ENCODE measurements around the gene ANKDD1A.

The ANKDD1A gene

DNA sequence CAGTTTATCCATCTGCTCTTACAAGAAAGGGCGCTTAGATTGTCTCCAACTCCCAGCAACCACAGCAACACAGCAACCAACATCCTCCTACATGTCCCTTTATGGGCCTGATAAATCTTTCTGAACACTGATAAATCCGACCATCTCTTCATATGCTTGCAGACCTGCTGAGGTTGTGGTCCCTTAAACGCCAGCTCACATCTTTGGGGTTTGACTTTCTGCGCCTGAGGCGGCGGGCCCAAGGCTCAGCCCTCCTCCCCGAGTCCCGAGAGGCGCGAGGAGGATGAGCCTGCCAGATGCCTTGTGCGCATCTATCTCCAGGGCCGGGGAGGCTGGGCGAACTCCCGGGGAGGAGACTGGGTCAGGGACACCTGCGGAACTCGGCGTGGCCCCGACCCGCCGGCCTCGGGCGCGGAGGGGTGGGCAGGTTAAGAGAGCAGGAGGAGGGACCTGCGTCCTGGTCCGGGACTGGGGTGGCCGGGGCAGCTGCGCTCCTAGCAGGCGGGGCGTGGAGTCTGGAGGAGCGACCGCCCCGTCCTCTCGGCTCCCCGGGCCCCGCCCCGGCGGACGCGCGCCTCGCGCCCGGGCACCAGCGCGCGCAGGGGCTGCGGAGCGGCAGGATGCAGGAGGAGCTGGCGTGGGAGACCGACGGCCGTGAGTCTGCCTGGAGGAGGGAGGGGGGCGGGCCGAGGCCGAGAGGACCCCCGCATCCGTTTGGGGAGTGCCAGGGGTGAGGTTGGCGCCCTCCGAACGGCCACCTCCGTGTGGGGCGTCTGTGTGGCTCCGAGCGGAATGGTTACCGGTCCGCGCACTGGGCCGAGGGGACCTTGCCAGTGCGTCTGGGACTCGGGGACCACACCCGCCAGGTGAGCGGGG lies at the start of gene ANKDD1A:
Gene ANKDD1A, plus strand, starts transcription at position 592 of the 876 bp plus-strand sequence. Its CDS starts 29 bp downstream, at position 621.
- no peak for DNase-seq (ENCODE audit: low read depth)

DNA sequence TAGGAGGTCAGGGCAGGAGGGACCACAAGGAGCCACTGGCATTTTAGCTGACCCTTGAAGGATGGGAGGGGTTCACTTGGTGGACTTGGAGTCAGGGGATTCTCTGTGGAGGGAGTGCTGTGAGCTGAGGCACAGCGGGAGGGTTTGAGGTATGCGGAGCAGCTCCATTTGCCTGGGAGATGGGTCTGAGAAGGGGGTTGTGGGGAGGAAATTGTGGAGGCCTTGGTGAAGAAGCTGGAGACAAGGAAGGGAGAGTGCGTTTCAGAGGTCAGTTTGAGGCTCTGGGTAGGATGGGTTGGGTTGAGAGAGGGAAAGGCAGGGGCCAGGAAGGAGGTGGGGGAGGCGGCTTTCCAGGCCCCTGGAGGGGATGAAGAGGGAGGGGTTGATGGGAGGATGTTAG lies 49.7 kb upstream of the ANKDD1A start:
- DNase-seq (ENCODE audit: low read depth) = no peak

DNA sequence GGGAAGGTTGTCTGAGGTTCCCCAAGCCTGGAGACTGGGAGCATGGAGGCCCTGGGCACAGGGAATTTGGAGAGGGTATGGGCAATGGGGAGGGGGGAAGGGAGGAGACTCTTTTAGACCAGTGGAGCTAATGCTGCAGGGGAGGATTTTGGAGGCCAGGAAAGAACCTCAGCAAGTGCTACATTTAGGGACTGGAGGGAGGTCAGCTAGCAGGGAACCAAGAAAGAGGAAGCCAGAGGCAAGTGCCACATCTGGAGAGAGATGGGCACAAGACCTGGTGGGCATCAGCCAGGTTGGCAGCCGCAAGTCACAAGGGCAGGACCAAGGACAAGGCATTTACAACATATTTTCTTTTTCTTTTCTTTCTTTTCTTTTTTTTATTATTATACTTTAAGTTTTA lies 49.3 kb upstream of the ANKDD1A start:
- DNase-seq (ENCODE audit: low read depth) = no peak

DNA sequence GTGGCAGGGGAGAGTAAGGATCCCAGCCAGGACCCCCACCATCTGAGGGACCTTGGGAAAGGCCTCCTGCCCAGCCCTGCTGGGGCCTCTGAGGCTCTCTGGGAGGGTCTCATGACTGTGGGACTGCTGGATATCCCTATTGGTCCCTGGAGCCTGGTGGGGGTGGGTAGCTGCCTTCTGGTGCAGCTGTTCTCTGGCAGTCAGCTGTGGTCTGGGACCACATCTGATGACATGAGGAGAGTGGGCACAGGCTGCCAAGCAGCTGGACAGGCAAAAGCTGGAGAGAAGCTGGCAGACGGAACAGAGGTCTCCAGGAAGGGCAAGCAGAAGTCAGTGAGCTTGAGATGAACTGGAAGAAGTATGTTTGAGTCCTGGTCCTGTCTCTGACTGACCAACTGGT lies 47.6 kb upstream of the ANKDD1A start:
- DNase-seq (ENCODE audit: low read depth) = no peak

DNA sequence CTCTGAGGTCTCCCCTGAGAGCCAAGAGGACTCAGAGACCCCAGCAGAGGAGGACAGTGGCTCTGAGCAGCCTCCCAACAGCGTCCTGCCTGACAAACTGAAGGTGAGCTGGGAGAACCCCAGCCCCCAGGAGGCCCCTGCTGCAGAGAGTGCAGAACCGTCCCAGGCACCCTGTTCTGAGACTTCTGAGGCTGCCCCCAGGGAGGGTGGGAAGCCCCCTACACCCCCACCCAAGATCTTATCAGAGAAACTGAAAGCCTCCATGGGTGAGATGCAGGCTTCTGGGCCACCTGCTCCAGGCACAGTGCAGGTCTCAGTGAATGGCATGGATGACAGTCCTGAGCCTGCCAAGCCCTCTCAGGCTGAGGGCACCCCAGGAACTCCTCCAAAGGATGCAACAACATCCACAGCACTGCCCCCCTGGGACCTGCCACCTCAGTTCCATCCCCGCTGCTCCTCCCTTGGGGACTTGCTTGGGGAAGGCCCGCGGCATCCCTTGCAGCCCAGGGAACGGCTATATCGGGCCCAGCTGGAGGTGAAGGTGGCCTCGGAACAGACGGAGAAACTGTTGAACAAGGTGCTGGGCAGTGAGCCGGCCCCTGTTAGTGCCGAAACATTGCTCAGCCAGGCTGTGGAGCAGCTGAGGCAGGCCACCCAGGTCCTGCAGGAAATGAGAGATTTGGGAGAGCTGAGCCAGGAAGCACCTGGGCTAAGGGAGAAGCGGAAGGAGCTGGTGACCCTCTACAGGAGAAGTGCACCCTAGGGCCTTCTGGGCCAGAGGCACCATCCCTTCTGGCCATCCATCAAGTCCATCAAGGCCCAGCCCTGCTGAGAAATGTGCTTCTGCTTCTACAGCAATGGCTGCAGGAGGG lies 46.3 kb upstream of the ANKDD1A start:
- DNase-seq (ENCODE audit: low read depth) = no peak

DNA sequence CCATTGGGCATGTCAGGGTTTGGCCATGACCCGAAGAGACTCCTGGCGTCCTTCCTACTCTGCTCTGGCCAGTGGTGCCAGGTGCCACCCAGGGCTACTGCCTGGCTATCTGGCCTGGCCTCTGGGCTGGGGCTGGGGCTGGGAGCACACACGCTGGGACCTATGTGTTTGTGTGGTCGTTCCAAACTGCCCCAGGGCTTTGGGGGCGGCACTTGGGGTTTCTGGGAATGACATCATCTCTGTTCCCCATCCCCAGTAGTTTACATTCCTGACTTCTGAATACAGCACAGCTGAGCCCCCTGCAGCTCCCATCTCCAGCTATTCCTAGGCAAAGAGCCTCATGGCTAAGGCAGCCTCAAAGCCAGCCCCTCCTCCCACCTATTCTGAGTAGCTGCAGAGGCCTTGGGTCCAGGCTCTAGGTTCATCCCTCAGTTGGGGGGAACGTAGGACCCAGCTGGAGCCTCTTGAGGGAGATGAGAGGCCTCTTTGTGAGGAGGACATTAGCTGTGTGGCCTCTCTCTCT lies 45.6 kb upstream of the ANKDD1A start:
- no peak for DNase-seq (ENCODE audit: low read depth)

DNA sequence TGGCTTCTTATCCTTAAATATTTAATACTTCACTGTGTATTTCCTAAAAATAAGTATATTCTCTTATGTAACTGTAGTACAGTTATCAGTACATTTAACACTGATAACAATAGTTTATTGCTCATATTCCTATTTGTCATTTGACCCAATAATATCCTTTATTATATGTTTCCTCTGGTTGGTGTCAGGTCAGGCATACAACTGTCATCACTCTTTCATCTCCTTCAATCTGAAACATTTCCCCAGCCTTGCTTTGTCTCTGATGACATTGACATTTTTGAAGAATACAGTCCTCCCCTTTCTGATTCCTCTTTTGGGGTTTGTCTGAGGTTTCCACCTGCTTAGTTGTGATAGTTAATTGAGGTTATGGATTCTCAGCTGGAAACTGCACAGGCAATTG lies 42.2 kb upstream of the ANKDD1A start:
- DNase-seq (ENCODE audit: low read depth) = no peak

DNA sequence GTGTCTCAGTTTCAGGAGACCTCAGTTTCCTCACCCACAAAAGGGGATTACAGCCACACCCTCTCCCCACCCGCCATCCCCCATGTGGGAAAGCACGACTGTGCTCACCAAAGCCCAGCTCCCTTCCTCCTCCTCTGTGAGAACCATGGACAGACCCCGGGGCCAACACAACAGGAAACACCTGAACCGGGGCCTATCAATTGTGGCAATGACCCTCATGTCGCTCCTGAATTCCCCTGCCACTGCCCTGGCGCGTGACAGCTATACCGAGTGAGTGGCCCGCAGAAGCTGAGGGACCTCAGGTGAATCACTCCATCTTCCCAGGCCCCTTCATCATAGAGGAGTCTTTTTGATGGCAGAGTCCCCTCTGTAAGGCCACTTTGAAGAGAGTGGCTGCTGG lies 41.3 kb upstream of the ANKDD1A start:
- DNase-seq (ENCODE audit: low read depth) = no peak

DNA sequence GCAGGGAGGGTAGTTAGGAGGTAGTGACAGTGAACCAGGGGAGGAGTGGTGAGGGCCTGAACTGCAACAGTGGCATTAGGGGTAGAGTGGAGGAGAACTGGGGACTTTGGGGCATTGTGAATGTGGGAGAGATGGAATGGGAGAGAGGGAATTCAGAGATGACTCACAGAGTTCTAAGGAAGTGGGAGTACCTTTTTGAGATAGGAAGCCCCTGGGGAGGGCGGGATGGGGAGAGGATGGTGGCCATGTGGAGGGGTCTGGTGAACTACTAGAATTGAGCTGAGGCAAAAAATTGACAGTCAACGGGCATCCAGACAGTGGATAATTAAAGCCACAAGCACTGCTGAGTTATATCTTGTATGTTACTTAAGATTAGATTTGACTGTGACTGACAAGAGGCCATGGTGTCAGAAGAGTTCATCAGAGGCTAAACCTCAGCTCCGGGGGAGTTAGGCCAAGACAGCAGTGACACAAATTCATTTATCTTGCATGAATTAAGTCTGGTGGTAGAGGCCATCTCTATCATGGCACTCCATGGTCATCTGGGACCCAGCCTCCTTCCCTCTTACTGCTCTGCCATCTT lies 36.0 kb upstream of the ANKDD1A start:
- DNase-seq (ENCODE audit: low read depth) = no peak

DNA sequence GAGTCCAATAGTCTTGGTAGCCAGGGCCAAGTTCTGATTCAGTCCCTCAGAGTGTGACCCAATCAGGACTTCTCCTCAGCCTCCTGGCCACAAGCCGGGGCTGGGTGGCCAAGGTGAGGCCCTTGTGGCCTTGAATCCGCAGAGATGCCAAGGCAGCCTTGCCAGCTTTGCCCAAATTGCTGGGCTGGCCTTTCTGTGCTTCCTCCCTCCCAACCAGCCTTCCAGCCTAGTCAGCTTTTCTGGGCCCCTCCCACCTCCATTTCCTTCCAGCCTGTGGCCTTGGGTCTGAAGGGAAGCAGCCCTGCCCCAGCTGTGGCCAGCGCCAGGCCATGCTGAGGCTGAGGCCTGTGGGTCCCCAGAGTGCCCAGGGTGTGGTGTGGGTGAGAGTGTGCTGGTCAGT lies 34.3 kb upstream of the ANKDD1A start:
- DNase-seq (ENCODE audit: low read depth) = no peak

DNA sequence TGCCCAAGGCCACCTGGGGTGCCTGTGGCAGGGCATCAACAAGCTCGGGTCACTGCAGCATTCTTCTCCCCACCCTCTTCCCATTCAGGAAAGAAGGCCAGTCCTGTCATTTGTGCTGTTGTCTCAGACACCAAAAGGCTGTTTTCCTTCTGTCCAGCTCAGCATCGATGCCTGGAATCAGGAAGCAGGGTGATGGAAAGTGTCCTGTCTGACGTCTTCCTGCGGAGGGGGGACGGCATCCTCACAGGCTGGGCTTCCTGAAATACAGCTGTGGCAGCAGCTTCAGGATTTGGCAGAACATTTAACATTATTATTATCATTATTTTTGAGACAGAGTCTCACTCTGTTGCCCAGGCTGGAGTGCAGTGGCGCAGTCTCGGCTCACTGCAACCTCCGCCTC lies 33.0 kb upstream of the ANKDD1A start:
- no peak for DNase-seq (ENCODE audit: low read depth)

DNA sequence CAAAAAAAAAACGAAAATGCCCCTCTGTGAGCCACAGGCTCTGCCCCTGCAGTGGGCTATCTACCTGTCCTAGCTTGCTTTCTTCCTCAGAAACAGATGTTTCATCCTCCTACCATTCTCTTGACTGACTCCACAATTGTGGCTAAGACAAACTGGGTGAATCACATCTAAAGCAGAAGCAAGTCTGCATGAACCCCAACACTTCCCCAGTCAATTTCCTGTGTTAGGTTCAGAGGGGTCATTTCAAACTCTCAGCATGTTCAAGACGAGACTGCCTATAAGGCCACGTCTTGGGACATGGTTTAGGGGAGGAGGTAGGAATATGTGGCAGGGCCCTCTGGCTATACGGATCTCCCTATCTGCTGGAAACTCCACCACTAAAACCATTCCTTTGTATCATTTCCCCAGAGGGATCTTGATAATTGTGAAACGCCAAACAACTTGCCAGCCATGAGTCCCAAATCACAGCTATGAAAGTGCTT lies 28.6 kb upstream of the ANKDD1A start:
- DNase-seq (ENCODE audit: low read depth) = peak; percentile 7

DNA sequence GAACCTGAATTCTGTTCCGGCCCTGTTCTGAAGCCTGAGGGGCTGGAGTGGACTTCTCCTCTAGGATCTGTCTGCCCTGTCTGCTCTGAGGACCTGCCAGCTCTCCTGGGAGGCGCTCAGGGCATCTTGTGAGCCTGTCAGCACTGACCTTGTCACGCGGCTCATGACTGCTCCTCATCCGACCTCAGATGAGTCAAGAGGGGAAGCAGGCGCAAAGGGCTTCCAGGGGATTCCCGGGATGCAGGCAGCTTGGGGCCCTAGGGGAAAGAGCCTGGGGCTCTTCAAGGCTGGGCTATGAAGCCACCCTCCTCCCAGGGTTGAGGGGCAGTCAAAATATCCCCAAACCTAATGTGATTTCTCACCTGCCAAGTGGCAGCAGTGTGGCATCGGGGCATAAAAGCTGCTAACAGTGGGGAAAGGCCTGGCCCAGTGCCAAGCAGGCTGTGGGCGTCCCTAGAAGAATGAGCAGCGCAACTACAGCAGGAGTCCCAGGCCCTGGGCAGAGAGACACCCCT lies 27.6 kb upstream of the ANKDD1A start:
- DNase-seq (ENCODE audit: low read depth) = peak; percentile 73

DNA sequence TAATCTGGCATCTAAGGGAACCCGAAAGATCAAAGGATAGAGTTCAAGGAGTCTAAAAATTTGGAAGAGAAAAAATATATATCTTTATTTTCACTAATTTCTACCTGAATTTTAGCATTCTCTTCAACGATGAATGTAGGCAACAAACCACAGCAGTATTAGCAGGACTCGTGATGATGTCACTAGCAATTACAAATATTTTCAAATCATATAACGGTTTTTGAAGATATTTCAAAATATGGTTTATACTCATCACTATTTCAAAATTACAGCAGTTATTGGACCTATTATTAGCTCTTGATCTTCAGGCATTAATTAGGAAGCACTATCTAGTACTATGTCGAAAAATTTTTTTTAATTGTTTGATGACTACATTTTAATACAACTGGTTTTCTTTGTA lies 27.0 kb upstream of the ANKDD1A start:
- no peak for DNase-seq (ENCODE audit: low read depth)

DNA sequence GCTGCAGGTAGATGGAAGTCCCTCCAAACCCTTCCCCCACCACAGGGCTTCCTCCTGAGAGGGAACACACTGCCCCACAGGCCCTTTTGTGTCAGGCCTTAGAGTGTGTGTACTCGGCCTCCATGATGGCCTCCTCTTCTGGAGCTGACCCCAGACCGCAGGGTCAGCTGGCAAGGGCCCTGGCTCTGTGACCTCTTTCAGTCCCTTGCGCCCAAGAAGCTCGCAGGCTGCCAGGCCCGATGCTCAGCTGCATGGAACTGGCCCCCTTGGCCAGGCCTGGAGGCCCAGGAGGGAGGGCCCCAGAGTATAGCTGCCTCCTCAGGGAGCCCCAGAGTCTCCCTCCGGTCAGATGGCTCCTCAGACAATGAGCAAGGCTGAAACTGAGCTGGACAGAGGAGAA lies 23.4 kb upstream of the ANKDD1A start:
- no peak for DNase-seq (ENCODE audit: low read depth)

DNA sequence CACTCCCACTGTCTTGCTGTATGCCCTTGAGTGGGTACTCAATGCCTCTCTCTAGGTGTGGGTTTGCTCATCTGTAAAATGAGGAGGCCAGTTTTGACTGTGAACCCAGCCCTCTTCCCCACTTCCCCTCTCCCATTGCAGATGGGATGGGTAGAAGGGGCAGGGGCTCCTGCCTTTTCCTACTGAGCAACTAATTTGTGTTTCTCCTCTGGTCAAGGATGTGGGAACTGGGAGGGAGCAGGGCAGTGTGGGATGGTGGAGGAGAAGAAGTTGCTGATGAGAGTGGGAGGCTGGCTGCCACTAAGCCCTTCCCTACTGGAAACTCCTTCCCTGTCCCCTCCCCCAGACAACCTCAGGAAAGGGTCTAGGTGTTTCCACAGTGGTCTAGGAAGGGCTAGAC lies 20.1 kb upstream of the ANKDD1A start:
- no peak for DNase-seq (ENCODE audit: low read depth)

DNA sequence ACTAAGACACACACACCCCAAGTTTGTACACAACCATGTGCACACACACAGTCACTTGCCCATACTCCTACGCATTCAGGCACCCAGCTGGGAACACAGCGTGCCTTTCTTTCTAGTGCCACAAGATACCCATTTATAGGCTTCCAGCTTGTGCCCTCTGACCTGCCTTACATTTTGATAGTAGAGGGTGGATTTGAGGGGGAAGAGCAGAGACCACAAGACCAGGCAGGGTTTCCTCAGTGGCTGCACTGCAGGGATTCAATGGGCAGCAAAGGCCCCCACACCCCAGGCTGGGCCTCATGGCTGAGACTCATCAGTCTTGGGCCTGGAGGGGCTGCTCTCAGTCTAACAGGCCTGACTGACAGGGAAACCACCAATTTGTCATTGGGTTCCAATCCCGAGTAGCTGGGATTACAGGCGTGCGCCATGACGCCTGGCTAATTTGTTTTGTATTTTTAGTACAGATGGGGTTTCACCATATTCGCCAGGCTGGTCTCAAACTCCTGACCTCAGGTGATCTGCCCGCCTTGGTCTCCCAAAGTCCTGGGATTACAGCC lies 18.8 kb upstream of the ANKDD1A start:
- peak; percentile 18 for DNase-seq (ENCODE audit: low read depth)

DNA sequence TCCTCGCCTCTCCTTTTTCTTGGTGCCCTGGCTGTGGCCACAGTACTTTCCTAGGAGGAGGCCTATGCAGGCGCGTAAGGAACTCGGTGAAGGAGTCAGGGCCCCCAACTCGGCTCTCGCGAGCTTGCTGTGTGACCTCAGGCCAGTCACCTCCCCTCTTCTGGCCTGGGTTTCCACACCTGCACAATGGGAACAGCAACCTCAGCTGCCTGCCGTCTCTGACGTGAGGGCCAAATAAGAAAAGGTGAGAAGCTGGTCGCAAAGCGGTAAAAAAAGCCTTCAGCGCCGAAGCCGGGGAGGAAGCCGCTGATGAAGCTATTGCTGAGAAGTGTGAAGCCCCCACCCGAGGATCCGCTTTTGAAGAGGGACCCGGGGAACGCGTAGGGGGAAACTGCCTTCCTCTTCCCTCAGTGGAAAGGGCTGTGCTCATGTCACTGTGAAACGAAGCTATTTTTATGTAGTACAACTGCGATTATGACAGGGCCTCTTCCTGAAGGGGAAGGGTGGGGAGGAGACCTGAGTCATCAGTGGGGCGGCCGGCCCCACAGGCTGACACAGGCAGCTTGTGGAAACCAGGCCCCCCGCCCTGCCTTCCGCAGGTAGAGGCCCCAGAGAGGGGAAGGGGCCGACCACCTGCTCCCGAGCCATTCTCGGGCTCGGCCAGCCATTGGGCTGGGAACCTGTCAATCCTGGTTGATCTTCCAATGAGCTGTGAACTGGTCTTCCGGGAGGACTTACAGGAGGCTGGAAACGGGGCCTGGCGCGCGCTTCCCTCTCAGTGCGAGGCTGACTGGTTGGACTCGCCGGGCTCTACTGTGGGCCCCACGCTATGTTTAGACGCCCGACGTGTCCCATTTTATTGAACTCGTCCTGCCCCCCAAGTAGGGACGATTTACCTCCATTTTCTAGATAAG lies 18.0 kb upstream of the ANKDD1A start:
- peak; percentile 96 for DNase-seq (ENCODE audit: low read depth)

DNA sequence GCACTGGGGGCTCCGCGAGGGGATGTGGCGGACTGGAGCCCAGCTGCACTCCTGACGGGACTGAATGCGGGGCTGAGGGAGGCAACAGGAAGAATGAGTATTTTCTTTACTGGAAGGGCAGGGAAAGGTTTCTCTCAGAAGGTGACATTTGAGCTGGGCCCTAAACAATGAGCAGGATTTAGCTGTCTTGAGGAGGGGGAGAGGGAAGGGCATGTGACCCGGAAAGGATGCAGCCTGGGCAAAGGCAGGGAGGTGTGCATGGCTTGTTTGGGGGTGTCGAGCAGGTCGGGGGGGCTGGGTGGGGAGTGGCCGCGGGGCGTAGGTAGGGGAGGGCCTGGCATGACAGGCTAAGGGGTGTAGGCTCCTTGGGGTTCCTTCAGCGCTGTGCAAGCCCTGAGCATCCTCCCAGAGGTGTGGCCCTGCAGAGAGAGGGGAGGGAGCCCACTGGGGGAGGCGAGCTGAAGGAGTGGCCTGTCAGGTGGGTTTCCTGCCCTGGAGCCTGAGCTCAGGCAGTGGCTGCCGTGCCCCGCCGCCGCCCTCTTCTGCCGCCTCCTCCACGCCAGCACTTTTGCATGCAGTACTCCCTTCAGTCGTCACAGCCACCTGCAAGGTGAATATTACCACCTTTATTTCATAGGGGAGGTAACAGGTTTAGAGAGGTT lies 17.2 kb upstream of the ANKDD1A start:
- DNase-seq (ENCODE audit: low read depth) = peak; percentile 86
